Endothelial cell (in vitro differentiated cells): ENCODE measurements around the gene MCHR1. TPM values are rescaled to one million over a fixed set of nuclear protein-coding genes. Genes with fewer than 3 reads are reported as not detected.
"Not testable (repeated sequence)": the region's sequence is repeated elsewhere in the genome, so short reads cannot be mapped to it uniquely, and the experiment has no call there.

Source experiments
- DNase-seq: peaks from one replicate; pipeline ENCODE4 v3.0.0; 2021; ENCODE audit warnings: low spot score
- H3K27ac Mint-ChIP-seq: one replicate; pipeline ENCODE4 v1.8.0; 2021; ENCODE audit warnings: mixed read lengths, inconsistent platforms; ENCODE audit not compliant: unreplicated experiment
- H3K27me3 Mint-ChIP-seq: one replicate; pipeline ENCODE4 v1.8.0; 2021; ENCODE audit warnings: mild to moderate bottlenecking, moderate library complexity, mixed read lengths, inconsistent platforms; ENCODE audit not compliant: unreplicated experiment
- H3K36me3 Mint-ChIP-seq: one replicate; pipeline ENCODE4 v1.8.0; 2021; ENCODE audit warnings: mild to moderate bottlenecking, low read depth, mixed read lengths, inconsistent platforms; ENCODE audit not compliant: unreplicated experiment
- H3K4me1 Mint-ChIP-seq: one replicate; pipeline ENCODE4 v1.8.0; 2021; ENCODE audit warnings: mild to moderate bottlenecking, mixed read lengths, inconsistent platforms; ENCODE audit not compliant: unreplicated experiment
- H3K4me3 Mint-ChIP-seq: one replicate; pipeline ENCODE4 v1.8.0; 2021; ENCODE audit warnings: mild to moderate bottlenecking, mixed read lengths, inconsistent platforms; ENCODE audit not compliant: unreplicated experiment
- H3K9me3 Mint-ChIP-seq: one replicate; pipeline ENCODE4 v1.8.0; 2021; ENCODE audit warnings: mixed read lengths, inconsistent platforms; ENCODE audit not compliant: unreplicated experiment
- CTCF ChIP-seq: fragments of 200-600 bp; sonication (generic); IDR thresholded peaks from one replicate; pipeline ENCODE4 v1.5.0; 2021; ENCODE audit warnings: antibody characterized with exemption; ENCODE audit not compliant: unreplicated experiment
- total RNA-seq: library from RNA; stranded (reverse); fragmentation: NEBNext Ultra II Directional; extraction: Animal tissue kit (Norgen Biotek cat#: 25700); gene quantifications from one replicate; pipeline ENCODE4 v1.2.1, GENCODE V29; 2021; ENCODE audit not compliant: unreplicated experiment

The MCHR1 gene
- total RNA-seq, 1 donor from 2014 or later, result 6.6 TPM

DNA sequence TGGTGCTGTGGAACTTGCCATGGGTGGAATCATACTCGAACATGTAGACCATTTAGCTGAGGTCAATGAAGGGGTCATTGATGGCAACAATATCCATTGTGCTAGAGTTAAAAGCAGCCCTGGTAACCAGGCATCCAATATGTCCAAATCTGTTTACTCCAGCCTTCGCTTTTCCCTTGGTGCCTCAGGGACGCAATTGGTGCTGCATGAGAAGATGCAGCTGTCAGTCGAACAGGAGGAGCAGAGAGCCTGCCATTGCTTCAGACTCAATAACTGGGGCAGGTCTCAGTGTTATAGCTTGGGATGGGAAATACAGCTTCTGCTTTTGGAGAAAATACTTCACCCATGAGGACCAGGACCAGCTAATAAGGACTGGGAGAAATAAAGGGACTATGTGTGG is 5.0 kb upstream of the MCHR1 start:
- Mint-ChIP-seq H3K27me3 (peaks cover 10% of the 10 kb centered on the region), H3K9me3 (no peaks in the 10 kb centered on the region), H3K27ac (peak overlapping the region; percentile 10), H3K4me1 (peaks cover 59% of the 10 kb centered on the region), H3K36me3 (no peaks in the 10 kb centered on the region), H3K4me3 (no peak overlapping the region)
- DNase-seq, result no peak
- no peak for TF ChIP-seq CTCF

DNA sequence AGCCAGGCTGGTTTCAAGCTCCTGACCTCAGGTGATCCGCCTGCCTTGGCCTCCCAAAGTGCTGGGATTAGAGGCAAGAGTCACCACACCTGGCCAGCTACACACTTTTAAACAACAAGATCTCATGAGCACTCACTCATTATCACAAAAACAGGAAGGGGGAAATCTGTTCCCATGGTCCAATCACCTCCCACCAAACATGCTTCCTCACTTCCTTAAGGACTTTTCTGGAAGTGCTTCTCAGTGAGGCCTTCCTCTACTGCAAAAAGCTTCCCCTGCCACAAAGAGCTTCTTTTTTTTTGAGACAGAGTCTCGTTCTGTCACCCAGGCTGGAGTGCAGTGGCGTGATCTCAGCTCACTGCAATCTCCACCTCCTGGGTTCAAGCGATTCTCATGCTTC is 3.1 kb upstream of the MCHR1 start:
- H3K36me3 Mint-ChIP-seq, H3K9me3 Mint-ChIP-seq, H3K4me3 Mint-ChIP-seq, DNase-seq: not testable (repeated sequence)
- H3K4me1 Mint-ChIP-seq, result peaks cover 66% of the 10 kb centered on the region
- peak overlapping the region; percentile 89 for H3K27ac Mint-ChIP-seq
- peaks cover 14% of the 10 kb centered on the region for H3K27me3 Mint-ChIP-seq

GRCh38 chr22:40676644-40677043 is 2.6 kb upstream of the MCHR1 start:
- Mint-ChIP-seq H3K27me3 (peaks cover 14% of the 10 kb centered on the region), H3K9me3 (no peaks in the 10 kb centered on the region), H3K27ac (peak overlapping the region; percentile 52), H3K4me1 (peaks cover 67% of the 10 kb centered on the region), H3K36me3 (peaks cover 4% of the 10 kb centered on the region), H3K4me3 (no peak overlapping the region)
- no peak for TF ChIP-seq CTCF
- no peak for DNase-seq

DNA sequence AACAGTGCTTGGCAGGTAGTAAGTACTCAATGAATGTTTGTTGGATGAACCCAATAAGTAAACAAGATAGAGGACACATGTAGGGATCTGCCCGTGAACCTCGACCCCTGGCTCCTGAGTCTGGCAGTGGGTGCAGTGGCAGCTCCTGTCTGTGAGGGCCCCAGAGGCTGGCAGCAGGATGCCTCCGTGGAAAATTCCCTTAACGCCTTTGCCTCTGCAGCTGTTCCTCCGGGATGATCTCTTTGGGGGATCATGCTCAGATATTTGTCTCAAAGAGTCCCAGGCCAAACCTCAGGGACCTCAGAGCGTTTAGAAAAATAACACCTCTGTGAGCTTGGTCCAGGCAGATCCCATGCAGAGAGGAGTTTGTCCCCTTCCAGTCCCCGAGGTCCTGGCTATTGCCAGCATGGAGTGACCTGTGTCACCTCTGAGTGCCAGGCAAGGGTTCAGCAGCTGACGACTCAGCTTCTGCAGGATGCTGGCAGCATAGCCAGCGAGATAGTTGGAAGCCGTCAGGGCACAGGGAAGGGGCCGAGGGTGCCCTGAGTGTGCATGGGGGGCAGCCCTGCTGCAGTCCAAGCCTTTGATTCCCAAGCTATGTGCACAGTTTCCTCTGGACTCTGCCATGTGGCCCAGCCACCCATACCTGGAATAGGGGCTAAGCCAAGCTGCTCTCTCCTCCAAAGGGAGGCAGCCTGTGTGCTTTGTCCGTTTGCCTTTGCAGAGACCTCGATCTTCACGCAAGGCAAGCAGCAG is 613 bp upstream of the MCHR1 start:
- peaks cover 4% of the 10 kb centered on the region for H3K36me3 Mint-ChIP-seq
- H3K27ac Mint-ChIP-seq, result no peak overlapping the region
- H3K9me3 Mint-ChIP-seq, result no peaks in the 10 kb centered on the region
- peaks cover 63% of the 10 kb centered on the region for H3K4me1 Mint-ChIP-seq
- no peak for DNase-seq
- H3K4me3 Mint-ChIP-seq, result no peak overlapping the region
- peaks cover 17% of the 10 kb centered on the region for H3K27me3 Mint-ChIP-seq
- no peak for TF ChIP-seq CTCF

- H3K36me3 Mint-ChIP-seq, result peaks cover 4% of the 10 kb centered on the region
- H3K27me3 Mint-ChIP-seq, result peaks cover 17% of the 10 kb centered on the region
- peaks cover 58% of the 10 kb centered on the region for H3K4me1 Mint-ChIP-seq
- H3K9me3 Mint-ChIP-seq, result no peaks in the 10 kb centered on the region
- no peak for TF ChIP-seq CTCF
- DNase-seq, result peak; percentile 24
- peak overlapping the region; percentile 93 for H3K27ac Mint-ChIP-seq
- H3K4me3 Mint-ChIP-seq, result peak overlapping the region; percentile 76
Measured at GRCh38 chr22:40679964-40680818, 907 bp downstream of the MCHR1 start.
